Measurements from ENCODE around the gene PVR.
"Not testable (repeated sequence)": the region's sequence is repeated elsewhere in the genome, so short reads cannot be mapped to it uniquely, and the experiment has no call there.

PVR gene

DNA sequence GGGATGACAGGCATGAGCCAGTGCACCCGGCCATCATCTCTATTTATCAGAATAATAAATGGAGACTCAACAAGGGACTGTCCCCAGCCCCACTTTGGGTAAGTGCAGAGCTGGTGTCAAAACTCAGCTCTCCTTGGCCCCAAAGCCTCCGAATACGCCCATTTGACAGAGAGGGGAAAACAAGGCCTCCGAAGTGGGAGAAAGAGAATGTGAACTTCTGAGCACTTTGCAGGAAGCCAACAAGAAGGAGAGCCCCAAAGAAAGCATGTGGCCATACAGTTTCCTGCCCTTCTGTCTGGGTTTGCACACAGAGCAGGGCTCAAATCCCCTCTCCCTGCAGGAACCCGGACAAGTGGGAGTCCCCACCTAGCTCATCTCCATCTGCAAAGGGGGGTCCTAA lies 56.8 kb downstream of the PVR start:
- no peak for DNase-seq (ENCODE audit: low read depth)

DNA sequence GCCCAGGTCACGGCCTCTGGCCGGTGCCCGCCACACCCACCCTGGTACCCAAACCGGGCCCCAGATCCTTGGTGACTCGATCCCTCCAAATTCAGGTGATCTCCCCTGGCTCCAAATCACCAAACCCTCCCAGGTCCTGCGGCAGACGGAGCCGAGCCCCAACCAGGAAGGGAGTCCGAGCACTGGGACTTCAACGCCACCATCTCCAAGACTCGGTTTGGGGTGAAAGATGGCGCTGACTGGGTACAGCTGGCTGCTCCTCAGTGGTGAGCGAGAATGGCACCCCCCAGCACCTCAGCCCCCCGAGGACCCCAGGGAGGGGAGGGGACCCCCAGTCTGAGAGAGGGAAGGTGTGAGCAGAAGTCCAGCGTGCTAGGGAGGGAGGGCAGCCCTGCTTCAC lies 57.5 kb downstream of the PVR start:
- no peak for DNase-seq (ENCODE audit: low read depth)

DNA sequence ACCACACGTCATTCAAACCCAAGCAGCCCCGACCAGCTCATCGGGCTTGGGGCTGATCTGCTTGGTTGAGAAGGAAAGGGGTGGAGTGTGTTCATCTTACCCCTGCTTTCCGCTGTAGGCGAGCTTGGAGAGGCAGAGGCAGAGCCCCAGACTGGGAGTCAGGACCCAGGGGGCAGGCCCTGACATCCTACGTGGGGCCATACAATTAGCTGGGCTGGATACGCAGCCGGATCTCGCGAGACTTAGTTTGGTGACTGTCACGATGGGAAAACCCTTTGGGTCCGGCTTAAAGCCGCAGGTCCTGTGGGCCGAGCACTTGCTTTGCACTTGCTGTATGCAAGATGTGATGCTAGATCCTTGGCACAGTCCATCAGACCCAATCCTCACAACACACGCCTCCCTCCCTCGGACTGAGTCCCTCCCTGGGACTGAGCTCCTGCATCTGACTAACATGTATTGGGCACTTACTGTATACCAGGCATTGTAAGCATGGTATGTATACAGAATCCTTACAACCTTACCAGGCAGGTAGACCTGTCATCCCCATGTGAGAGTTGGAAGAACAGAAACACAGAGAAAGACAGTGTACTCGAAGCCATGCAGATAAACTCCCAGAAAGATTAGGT lies 59.0 kb downstream of the PVR start:
- no peak for DNase-seq (ENCODE audit: low read depth)

DNA sequence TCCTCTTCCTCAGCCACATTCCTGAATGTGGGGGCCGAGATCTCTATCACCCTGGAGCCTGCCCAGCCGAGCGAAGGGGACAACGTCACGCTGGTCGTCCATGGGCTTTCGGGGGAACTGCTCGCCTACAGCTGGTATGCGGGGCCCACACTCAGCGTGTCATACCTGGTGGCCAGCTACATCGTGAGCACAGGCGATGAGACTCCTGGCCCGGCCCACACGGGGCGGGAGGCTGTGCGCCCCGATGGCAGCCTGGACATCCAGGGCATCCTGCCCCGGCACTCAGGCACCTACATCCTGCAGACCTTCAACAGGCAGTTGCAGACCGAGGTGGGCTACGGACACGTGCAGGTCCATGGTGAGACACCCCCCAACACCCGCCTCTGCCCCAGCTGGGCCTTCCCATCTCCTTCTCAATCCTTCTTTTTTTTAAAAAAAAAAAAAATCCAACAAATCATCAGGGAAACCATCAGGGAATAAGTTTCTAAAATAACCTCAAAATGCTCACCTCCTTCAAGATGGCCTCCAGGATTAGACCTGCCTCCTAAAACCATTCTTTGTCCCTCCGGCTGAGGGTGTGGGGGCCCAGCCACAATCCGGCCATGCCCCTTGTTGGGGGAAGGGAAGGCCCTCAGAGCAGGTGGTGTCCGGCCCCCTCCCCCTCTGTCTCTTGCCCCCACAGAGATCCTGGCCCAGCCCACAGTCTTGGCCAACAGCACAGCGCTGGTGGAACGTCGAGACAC lies 59.8 kb downstream of the PVR start:
- no peak for DNase-seq (ENCODE audit: low read depth)

DNA sequence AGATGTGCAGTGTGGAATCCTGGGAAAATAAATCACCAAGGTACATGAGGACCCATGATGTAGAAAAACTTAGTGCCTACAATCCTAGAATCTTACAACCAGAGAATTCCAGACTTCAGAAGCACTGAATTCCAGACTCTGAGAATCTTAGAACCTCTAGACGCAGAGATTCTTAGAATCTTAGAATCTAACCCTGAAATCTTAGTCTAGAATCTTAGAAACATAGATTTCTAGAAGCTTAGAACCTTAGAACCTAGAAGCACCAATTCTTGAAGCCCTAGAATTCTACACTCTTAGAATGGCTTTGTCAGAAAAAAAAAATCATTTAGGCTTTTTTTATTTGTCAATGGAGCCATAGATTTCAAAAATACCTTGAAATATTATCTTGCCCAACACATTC lies 61.3 kb downstream of the PVR start:
- no peak for DNase-seq (ENCODE audit: low read depth)

DNA sequence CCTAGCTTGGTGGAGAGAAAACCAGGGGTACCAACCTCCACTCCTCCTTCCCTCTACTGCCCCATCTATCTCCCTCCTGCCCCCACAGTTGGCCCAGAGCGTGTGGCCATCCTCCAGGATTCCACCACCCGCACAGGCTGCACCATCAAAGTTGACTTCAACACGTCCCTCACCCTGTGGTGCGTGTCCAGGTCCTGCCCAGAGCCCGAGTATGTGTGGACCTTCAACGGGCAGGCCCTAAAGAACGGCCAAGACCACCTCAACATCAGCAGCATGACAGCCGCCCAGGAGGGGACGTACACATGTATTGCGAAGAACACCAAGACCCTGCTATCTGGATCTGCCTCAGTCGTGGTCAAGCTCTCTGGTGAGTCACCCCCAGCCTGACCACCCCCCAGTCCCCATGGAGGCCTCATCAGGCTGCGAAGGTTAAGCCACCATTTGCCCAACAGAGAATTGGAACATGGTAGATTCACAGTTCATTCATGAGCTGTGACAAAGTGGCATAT lies 61.8 kb downstream of the PVR start:
- no peak for DNase-seq (ENCODE audit: low read depth)

DNA sequence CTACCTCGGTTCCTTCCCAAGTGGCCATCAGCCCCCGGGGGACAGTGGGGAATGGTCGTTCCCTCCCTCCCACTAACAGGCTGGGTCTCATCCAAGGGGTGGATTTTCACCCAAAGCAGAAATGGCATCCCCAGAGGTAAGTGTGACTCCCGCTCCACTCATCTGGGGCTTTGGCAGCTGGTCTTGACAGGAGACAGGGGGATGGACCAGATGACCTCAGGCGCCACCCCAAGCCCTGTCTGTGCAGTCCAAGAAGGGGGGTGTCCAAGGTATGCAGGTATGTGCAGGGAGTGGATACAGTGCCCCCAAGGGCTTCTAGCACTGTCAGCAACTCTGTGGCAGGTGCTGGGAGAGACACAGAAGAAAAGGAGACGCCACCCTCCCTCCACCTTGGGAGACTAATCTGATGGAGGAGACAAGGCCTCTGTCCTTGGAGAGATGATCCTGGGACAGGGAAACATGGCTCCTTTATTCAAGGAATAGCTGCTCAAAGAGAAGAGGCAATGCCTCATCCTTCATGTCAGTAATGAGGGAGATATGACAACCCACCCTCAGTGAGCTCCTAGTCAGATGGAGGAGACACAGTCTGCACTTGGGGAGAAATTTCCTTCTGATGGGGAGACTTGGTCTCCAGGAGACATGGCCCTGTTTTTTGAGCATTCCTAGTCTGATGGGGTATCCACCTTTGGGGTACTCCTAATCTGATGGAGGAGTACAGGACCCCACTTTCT lies 63.0 kb downstream of the PVR start:
- no peak for DNase-seq (ENCODE audit: low read depth)

DNA sequence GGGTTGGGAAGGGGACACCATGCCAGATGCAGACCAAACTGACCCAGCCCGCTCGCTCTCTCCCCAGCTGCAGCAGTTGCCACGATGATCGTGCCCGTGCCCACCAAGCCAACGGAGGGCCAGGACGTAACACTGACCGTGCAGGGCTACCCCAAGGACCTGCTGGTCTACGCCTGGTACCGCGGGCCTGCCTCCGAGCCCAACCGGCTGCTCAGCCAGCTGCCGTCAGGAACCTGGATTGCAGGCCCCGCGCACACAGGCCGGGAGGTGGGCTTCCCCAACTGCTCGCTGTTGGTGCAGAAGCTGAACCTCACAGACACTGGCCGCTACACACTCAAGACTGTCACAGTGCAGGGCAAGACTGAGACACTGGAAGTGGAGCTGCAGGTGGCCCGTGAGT lies 64.1 kb downstream of the PVR start:
- DNase-seq (ENCODE audit: low read depth) = no peak

DNA sequence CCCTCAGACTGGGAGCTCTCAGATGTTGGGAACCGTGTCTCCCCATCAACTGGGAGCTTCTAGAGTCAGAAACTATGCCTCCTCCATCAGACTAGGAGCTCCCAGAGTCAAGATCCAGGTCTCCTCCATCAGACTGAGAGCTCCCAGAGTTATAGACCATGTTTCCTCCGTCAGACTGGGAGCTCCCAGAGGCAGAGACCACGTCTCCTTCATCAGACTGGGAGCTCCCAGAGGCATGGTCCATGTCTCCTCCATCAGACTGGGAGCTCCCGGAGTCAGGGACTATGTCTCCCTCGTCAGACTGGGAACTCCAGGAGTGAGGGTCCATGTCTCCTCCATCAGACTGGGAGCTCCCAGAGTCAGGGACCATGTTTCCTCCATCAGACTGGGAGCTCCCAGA lies 65.2 kb downstream of the PVR start:
- no peak for DNase-seq (ENCODE audit: low read depth)

DNA sequence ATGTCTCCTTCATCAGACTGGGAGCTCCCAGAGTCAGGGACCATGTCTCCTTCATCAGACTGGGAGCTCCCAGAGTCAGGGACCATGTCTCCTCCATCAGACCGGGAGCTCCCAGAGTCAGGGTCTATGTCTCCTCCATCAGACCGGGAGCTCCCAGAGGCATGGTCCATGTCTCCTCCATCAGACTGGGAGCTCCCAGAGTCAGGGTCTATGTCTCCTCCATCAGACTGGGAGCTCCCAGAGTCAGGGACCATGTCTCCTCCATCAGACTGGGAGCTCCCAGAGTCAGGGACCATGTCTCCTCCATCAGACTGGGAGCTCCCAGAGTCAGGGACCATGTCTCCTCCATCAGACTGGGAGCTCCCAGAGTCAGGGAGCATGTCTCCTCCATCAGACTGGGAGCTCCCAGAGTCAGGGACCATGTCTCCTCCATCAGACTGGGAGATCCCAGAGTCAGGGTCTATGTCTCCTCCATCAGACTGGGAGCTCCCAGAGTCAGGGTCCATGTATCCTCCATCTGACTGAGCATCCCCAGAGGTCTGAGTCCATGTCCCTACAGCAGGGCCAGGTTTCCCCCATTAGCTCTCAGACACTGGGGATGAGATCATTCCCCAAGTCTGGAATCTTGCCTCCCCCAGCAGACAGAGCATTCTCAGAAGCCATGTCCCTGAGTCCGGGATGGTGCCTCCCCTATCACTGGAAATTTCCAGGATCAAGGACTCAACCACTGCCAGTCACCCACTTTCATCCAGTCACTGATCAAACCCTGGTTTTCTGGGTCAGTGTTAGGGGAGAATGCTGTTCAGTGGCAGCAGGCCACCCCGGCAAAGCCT lies 65.9 kb downstream of the PVR start:
- DNase-seq (ENCODE audit: low read depth) = not testable (repeated sequence)

DNA sequence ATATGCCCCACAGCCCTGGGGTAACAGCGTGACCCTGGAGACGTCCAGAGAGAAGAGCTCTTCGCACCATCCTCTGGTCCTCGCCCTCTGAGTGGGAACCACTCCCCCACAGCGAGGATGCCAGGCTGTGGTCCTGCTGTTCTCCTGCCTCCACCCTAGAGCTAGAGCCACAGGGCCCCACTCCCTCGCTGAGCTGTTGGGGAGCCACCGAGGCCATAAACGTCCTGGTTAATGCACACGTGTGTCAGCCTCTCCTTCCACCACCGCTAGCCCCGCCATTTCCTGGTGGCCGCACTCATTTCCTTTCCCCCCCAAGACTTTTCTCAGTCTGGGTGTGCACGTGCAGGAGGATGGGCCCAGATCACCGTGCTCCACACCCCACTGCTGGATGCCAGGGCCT lies 66.8 kb downstream of the PVR start:
- DNase-seq (ENCODE audit: low read depth) = no peak

DNA sequence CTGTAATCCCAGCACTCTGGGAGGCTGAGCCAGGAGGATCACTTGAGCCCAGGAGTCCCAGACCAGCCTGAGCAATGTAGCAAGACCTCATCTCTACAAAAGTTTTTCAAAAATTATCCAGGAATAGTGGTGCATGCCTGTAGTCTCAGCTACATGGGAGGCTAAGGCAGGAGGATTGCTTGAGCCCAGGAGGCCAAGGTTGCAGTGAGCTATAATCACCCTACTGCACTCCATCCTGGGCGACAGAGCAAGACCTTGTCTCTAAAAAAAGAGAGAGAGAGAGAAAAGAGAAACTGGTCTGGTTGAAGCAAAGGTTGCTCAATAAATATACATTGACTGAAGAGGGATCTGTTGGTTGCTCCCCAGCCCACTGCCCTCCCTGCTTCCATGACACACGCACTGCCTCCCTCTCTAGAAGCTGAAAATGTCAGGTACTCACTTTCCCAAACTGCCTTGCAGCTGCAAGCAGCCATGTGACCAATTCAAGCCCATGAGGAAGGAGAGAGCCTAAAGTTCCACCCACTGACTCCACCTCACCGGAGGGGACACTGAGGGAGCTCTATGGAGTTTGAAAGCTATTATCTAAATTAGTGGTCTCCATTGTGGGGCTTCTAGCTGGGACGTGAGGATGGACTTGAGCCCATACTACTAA lies 69.3 kb downstream of the PVR start:
- no peak for DNase-seq (ENCODE audit: low read depth)
